ENCODE measurements around the gene AFF2. TPM values are rescaled to one million over a fixed set of nuclear protein-coding genes. Genes with fewer than 3 reads are reported as not detected.

AFF2 gene
- total RNA-seq, 4 donors from 2014 or later = 0.05 to 1.0 (median 0.23) TPM

DNA sequence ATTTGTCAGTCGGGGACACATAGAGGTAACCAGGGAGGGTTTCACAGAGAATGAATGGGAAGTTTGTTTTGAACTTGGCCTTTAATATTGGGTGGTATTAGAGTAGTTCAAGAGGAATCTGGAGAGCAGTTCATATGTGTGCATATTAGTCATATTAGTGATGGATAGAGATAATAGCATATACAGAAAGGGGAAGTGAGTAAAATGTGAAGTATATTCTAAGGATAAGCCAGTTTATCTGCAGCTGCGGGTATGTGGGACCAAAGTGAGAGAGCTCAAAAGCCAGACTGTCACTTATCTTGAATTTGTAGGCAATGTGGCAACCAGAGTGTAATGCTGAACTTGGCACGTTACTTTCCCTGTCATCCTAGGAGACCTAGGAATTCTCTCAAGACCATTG lies 169.9 kb downstream of the AFF2 start:
- intact Hi-C loops (cut with DNase I; ENCODE audit: low total_unique reads) = no loop called here
- no peak for ATAC-seq
- TF ChIP-seq, protein P1, sequence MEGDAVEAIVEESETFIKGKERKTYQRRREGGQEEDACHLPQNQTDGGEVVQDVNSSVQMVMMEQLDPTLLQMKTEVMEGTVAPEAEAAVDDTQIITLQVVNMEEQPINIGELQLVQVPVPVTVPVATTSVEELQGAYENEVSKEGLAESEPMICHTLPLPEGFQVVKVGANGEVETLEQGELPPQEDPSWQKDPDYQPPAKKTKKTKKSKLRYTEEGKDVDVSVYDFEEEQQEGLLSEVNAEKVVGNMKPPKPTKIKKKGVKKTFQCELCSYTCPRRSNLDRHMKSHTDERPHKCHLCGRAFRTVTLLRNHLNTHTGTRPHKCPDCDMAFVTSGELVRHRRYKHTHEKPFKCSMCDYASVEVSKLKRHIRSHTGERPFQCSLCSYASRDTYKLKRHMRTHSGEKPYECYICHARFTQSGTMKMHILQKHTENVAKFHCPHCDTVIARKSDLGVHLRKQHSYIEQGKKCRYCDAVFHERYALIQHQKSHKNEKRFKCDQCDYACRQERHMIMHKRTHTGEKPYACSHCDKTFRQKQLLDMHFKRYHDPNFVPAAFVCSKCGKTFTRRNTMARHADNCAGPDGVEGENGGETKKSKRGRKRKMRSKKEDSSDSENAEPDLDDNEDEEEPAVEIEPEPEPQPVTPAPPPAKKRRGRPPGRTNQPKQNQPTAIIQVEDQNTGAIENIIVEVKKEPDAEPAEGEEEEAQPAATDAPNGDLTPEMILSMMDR (IDR thresholded peaks at IDR 0.05 in 4 of 5, conservative IDR thresholded peaks at IDR 0.05 in 1 of 5) = no peak
- TF ChIP-seq POLR2A (IDR thresholded peaks at IDR 0.05) = no peak

DNA sequence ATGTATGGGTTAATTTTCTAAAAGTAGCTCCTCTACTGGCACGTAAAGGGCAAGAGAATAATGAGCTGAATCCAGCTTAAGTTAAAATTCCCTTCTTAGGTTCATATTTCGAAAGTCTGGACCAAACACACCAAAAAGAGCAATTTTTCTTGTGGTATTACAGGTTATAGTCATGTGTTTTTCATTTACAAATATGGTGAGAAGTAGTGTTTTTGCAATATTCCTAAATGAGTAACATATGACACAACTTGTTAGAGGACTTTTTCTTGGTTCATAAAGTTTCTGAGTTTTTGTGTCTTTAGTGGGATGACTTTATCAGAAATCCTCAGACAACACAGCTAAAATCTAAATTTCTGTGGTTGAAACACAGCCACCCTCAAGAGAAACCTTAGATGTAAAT lies 172.1 kb downstream of the AFF2 start:
- in situ Hi-C loops (cut with MboI; ENCODE audit: low sequenced_read_pairs in 4 of 4) (no loop called here), intact Hi-C loops (cut with DNase I; ENCODE audit: low total_unique reads) (no loop called here)
- Histone ChIP-seq H3K4me1 (no peaks in the 10 kb centered on the region), H3K9me3 (no peaks in the 10 kb centered on the region), H3K27me3 (no peaks in the 10 kb centered on the region), H3K27ac (no peak overlapping the region), H3K36me3 (no peaks in the 10 kb centered on the region), H3K4me3 (no peak overlapping the region)
- ATAC-seq (no peak), DNase-seq (no peak)
- no peak for TF ChIP-seq POLR2A (IDR thresholded peaks at IDR 0.05)
- TF ChIP-seq, protein P1 (IDR thresholded peaks at IDR 0.05 in 4 of 5, conservative IDR thresholded peaks at IDR 0.05 in 1 of 5) = no peak

More for the DNA sequence above, 169.9 kb downstream of the AFF2 start:
- H3K36me3 ChIP-seq = no peaks in the 10 kb centered on the region
- H3K4me1 ChIP-seq = no peaks in the 10 kb centered on the region
- no peak for DNase-seq
- in situ Hi-C loops (cut with MboI; ENCODE audit: low sequenced_read_pairs in 4 of 4) = no loop called here
- H3K9me3 ChIP-seq = no peaks in the 10 kb centered on the region
- H3K27ac ChIP-seq = no peak overlapping the region
- H3K4me3 ChIP-seq = no peak overlapping the region
- H3K27me3 ChIP-seq = no peaks in the 10 kb centered on the region

DNA sequence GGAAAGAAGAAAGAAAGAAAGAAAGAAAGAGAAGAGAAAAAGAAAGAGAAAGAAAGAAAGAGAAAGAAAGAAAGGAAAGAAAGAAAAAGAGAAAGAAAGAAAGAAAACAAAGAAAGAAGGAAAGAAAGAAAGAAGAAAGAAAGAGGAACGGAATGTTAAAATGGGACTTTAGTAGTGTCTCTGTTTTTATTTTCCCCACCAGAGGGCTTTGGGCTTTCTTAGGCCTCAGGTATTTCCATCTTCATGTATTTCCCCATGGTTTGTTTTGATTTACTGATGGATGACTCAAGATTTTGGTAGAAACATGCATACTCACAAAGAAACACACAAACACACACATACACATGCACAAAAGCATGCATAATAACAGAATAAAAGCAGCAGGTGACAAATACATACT lies 181.2 kb downstream of the AFF2 start:
- Histone ChIP-seq H3K4me1 (no peaks in the 10 kb centered on the region), H3K36me3 (no peaks in the 10 kb centered on the region), H3K4me3 (no peak overlapping the region), H3K9me3 (no peaks in the 10 kb centered on the region), H3K27ac (no peak overlapping the region), H3K27me3 (no peaks in the 10 kb centered on the region)
- no peak for DNase-seq
- in situ Hi-C loops (cut with MboI; ENCODE audit: low sequenced_read_pairs in 4 of 4) (no loop called here), intact Hi-C loops (cut with DNase I; ENCODE audit: low total_unique reads) (no loop called here)
- no peak for ATAC-seq
- TF ChIP-seq, protein P1 (IDR thresholded peaks at IDR 0.05 in 4 of 5, conservative IDR thresholded peaks at IDR 0.05 in 1 of 5) = no peak
- no peak for TF ChIP-seq POLR2A (IDR thresholded peaks at IDR 0.05)

DNA sequence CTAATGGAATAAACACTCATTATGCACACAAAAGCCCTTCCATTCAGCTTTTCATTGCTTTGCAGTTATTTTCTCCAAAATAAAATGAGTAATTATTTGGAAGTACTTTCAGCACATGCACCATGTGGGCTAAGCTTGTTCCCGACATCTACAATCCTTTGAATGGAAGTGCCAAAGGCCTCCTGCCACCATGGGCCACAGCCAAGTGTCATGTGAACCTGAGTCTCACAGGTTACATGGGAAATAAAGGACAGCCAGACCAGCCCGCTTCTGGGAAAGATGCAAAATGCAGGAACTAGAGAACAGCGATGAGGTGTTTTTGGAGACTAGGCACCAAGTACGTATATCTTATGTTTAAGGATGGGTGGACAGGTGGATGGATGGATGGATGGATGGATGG lies 181.8 kb downstream of the AFF2 start:
- H3K27me3 ChIP-seq = no peaks in the 10 kb centered on the region
- no peaks in the 10 kb centered on the region for H3K36me3 ChIP-seq
- ATAC-seq (no peak), DNase-seq (no peak)
- in situ Hi-C loops (cut with MboI; ENCODE audit: low sequenced_read_pairs in 4 of 4) (no loop called here), intact Hi-C loops (cut with DNase I; ENCODE audit: low total_unique reads) (no loop called here)
- no peaks in the 10 kb centered on the region for H3K9me3 ChIP-seq
- no peaks in the 10 kb centered on the region for H3K4me1 ChIP-seq
- no peak for TF ChIP-seq POLR2A (IDR thresholded peaks at IDR 0.05)
- TF ChIP-seq, protein P1 (IDR thresholded peaks at IDR 0.05 in 4 of 5, conservative IDR thresholded peaks at IDR 0.05 in 1 of 5) = no peak
- H3K27ac ChIP-seq = no peak overlapping the region
- H3K4me3 ChIP-seq = no peak overlapping the region

DNA sequence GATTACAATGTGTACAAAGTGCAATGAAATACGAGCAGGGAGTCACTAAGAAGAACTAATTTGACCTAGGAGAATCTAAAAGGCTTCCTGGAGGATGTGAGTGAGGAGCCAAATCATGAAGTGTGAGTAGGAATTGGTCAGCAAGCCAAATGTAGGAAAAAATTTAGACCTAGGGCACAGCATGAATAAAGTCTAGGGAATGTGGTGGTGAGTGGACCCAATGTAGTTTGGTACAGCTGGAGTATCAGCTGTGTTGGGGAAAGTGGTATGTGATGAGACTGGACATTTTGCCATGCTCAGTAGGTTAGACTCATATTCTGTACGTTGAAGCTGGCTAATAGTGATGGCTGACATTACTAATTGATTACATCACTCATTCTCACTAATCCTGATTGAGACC lies 191.0 kb downstream of the AFF2 start:
- in situ Hi-C loops (cut with MboI; ENCODE audit: low sequenced_read_pairs in 4 of 4) = no loop called here

More for the DNA sequence above, 191.0 kb downstream of the AFF2 start:
- DNase-seq (no peak), ATAC-seq (no peak)
- intact Hi-C loops (cut with DNase I; ENCODE audit: low total_unique reads) = no loop called here
- Histone ChIP-seq H3K36me3 (no peaks in the 10 kb centered on the region), H3K4me3 (no peak overlapping the region), H3K27me3 (no peaks in the 10 kb centered on the region), H3K27ac (no peak overlapping the region), H3K4me1 (no peaks in the 10 kb centered on the region), H3K9me3 (no peaks in the 10 kb centered on the region)
- no peak for TF ChIP-seq POLR2A (IDR thresholded peaks at IDR 0.05)
- TF ChIP-seq, protein P1 (IDR thresholded peaks at IDR 0.05 in 4 of 5, conservative IDR thresholded peaks at IDR 0.05 in 1 of 5) = no peak
